ENCODE measurements around the gene KLF6. TPM values are rescaled to one million over a fixed set of nuclear protein-coding genes. Genes with fewer than 3 reads are reported as not detected.
A peak's percentile ranks its signal among the peaks of the same experiment; 100 is the strongest.

Gene KLF6
- total and polyA plus RNA-seq, 2 donors (not counting 3 experiments of a cell fraction or from before 2014, with no cell fraction given): 183 to 307 TPM

GRCh38 chr10:3763852-3764625 lies 21.0 kb downstream of the KLF6 start:
- no peaks in the 10 kb centered on the region for H4K20me1 ChIP-seq (replicated peaks; ENCODE audit: control insufficient read depth, extremely low read depth, insufficient read depth, low read length)
- FAIRE-seq (peak; percentile 8), DNase-seq (ENCODE audit: low read depth, low spot score) (no peak)
- intact Hi-C loops (cut with micrococcal nuclease) (no loop called here), dilution Hi-C loops (cut with MboI; ENCODE audit: extremely low pct_ligation_motif_present, low sequenced_read_pairs) (no loop called here)
- no peaks in the 10 kb centered on the region for H3K9me1 ChIP-seq (replicated peaks; ENCODE audit: control insufficient read depth, extremely low read depth, insufficient read depth, low read length)
- H3K36me3 ChIP-seq (ENCODE audit: control insufficient read depth in 2 of 2, extremely low read depth in 1 of 2, insufficient read depth in 2 of 2, low read length in 2 of 2): no peaks in the 10 kb centered on the region
- no TSS peak for BruUV-seq (replicated peaks)
- no peak overlapping the region for H3K4me3 ChIP-seq (replicated peaks in 1 of 3; ENCODE audit: insufficient read depth in 1 of 3, low read depth in 1 of 3, low read length in 3 of 3)
- no peak overlapping the region for H2AFZ ChIP-seq (ENCODE audit: low read depth, low read length)
- ChIA-PET POLR2A (no interaction called here), CTCF (interaction anchor here (1.9 to 2.6 kb wide), 2 partner anchors 9 to 11 kb away, joined by 5 to 10 read pairs; no protein-coding TSS in a partner anchor)
- H3K27ac ChIP-seq (ENCODE audit: insufficient read depth, low read depth, low read length): no peak overlapping the region
- no peak overlapping the region for H3K9ac ChIP-seq (replicated peaks; ENCODE audit: extremely low read depth, insufficient read depth, low read length)
- no peaks in the 10 kb centered on the region for H3K9me3 ChIP-seq (replicated peaks; ENCODE audit: control insufficient read depth, insufficient read depth, low read length)
- TF ChIP-seq POLR2A (IDR thresholded peaks at IDR 0.05; ENCODE audit: low read depth, low read length) (no peak), FOS (IDR thresholded peaks at IDR 0.05; ENCODE audit: borderline replicate concordance, insufficient read depth, low read length) (no peak), GATA2 (IDR thresholded peaks at IDR 0.05; ENCODE audit: insufficient read depth, insufficient read length, low read depth, low read length) (no peak), POLR2AphosphoS5 (IDR thresholded peaks at IDR 0.05; ENCODE audit: insufficient read depth, low read depth, low read length) (no peak), MYC (IDR thresholded peaks at IDR 0.05; ENCODE audit: low read depth, low read length) (no peak), MAX (IDR thresholded peaks at IDR 0.05; ENCODE audit: insufficient read depth, insufficient read length) (no peak), JUN (IDR thresholded peaks at IDR 0.05; ENCODE audit: borderline replicate concordance, insufficient read depth, insufficient read length, low read depth) (no peak), EZH2 (IDR thresholded peaks at IDR 0.05; ENCODE audit: borderline replicate concordance, low read depth, low read length, severe bottlenecking) (no peak), CTCF (IDR thresholded peaks at IDR 0.05; ENCODE audit: extremely low read depth in 1 of 2, insufficient read depth in 1 of 2, low read depth in 1 of 2, low read length in 2 of 2) (no peak)
- H3K79me2 ChIP-seq (ENCODE audit: control insufficient read depth, insufficient read depth, low read length): no peaks in the 10 kb centered on the region
- no peaks in the 10 kb centered on the region for H3K4me1 ChIP-seq (ENCODE audit: control insufficient read depth, extremely low read depth, insufficient read depth, low read length)
- no peaks in the 10 kb centered on the region for H3K27me3 ChIP-seq (ENCODE audit: control insufficient read depth in 2 of 2, insufficient read depth in 2 of 2, low read length in 2 of 2)
- H3K4me2 ChIP-seq (ENCODE audit: insufficient read depth, low read length): no peak overlapping the region

Data from endothelial cell of umbilical vein (primary cell).